GM18499 (cell line): ENCODE data around the gene CARD14.
"Not testable (repeated sequence)": the region's sequence is repeated elsewhere in the genome, so short reads cannot be mapped to it uniquely, and the experiment has no call there.

Source experiments
- ATAC-seq: cut with Tn5 transposase; IDR thresholded peaks from one replicate; pipeline ENCODE4 v1.9.1; 2021; ENCODE audit warnings: moderate number of reproducible peaks; ENCODE audit not compliant: insufficient read depth, unreplicated experiment

CARD14 gene

DNA sequence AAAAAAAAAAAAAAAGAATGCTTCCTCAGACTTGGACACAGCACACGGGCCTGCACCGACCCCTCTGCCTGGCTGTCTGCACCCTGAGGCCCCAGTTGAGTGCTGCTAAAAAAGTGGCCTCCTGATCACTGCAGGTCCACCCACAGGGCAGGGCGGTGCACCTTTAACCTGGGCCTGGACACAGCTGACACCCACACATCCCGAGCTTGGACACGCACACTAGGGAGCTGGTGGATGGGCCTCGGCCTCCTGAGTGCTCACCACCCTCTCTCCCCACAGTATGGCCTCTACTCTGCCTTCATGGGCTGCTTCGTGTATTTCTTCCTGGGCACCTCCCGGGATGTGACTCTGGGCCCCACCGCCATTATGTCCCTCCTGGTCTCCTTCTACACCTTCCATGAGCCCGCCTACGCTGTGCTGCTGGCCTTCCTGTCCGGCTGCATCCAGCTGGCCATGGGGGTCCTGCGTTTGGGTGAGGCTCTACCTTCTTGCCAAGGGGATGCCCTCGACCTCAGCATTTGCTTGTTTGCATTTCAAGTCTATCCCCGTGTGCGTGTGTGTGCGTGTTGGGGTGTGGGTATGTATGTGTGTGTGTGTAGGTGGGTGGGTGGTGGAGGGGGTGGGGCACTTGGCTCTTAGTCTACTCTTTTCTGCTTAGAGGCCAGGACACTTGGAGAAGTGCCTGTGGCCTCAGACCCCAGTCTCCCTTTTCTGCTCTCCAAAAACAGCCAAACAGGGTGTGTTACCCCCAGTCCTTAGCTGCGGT lies 52.7 kb downstream of the CARD14 start:
- no peak for ATAC-seq

DNA sequence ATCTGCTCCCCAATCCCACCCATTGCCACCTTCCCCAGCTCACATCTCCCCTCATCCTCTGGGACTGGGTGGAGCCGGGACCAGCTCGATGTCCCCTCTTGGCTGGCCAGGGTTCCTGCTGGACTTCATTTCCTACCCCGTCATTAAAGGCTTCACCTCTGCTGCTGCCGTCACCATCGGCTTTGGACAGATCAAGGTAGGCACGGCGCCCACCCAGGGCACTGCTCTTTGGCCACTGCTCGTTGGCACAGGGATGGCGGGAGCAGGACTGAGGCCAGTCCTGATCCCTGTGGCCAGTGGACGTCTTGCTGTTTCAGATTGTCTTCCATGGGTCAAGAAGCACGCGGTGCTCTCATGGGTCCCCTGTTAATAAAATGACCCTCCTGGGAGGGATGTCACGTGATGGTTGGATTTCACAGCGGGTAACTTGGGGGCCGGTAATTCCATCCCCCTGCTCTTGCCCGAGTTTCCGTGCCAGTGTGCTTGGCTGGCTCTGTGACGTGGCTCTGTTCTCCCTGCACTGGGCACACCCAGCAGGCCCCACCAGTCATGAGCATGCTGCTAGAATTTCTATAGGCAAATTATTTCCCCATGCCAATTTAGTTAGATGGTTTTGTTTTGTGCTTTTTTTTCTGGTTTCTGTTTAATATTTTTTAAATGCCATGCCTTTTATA lies 53.4 kb downstream of the CARD14 start:
- no peak for ATAC-seq

DNA sequence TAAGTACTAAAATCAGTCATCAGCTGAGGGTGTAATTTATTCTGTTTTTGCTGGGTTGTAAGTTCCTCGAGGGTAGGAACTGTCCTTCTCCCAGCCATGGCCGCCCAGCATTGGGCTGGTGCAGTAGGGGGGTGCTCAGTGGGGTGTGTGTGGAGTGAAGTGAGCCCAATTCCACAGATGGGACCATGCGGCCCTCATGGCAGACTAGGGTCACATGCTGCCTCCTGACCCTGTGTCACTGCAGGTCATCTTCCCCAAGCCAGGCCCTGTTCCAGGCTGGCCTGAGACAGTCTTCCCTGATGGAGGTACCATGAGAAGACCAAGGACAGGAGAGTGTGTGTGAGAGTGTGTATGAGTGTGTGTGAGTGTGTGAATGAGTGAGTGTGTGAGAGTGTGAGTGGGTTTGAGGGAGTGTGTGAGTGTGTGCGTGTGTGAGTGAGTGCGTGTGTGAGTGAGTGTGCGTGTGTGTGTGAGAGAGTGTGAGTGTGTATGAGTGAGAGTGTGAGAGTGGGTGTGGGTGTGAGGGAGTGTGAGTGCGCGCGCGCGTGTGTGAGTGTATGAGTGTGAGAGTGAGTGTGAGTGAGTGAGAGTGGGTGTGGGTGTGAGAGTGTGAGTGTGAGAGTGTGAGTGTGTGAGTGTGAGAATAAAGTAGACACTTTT lies 54.1 kb downstream of the CARD14 start:
- ATAC-seq, result no peak

DNA sequence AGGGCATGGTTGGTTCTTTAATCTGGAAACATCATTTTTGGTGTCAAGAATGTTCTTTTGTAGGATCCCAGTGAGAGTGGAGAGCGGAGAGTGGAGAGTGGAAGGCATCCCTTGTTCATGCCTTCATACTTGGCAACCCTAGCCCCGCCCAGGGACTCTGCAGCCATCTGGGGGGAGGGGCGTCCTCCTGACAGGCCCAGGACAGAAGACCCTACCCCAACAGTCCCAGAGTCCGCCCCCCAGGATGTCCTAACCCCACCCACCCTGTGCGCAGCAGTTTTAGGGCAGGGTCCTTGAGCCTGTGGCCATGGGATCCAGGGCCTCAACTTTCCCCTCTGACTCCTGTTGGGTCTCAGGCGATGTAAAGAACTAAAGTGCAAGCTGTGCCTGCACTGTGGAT lies 54.9 kb downstream of the CARD14 start:
- no peak for ATAC-seq

DNA sequence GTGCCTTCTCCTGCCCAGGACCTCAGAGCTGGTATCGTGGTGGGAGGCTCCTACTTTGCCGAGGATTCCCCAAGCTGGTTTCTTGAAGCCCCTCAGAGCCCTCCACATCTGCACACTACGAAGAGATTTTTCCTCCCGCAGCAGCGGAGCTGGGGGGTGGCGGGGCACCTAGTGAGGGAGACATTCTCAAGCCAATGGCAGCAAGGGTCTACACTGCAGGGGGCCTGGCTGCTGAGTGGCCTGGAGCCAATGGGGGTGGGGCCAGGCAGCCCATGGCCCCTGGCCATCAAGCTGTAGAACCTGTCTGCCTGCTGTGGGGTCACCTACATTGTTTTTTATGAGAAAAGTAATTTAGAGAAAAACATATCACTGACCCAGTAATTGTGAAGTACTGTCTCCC lies 55.4 kb downstream of the CARD14 start:
- ATAC-seq, result no peak

DNA sequence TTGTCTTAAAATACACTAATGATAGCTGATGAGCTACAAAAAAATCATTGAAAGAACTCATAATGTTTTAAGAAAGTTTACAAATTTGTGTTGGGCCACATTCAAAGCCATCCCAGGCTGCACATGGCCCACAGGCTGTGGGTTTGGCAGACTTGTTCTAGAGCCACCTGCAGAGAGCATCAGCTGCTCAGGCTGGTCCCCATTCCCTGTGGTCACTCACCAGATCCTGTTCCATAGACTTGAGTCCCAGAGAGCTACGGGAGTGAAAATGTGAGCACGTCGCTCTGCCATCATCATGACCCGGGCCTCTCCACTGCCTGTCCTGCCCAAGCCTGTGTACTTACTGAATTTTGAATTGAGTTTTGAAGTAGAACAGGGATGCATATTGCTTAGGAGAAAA lies 57.3 kb downstream of the CARD14 start:
- ATAC-seq, result no peak

DNA sequence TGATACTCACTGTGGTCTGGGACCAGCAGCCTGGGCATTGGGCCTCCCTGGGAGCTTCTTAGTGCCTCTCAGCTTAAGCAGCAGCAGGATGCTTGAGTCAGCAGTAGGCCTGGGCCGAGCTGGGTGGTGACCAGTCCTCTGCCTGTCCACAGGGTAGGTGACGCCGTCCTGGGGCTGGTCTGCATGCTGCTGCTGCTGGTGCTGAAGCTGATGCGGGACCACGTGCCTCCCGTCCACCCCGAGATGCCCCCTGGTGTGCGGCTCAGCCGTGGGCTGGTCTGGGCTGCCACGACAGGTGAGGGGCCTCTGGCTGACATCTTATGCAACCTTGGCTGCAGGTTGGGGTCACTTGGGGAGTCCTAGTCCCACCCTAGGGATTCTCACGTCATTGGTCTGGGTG lies 57.8 kb downstream of the CARD14 start:
- ATAC-seq, result no peak

DNA sequence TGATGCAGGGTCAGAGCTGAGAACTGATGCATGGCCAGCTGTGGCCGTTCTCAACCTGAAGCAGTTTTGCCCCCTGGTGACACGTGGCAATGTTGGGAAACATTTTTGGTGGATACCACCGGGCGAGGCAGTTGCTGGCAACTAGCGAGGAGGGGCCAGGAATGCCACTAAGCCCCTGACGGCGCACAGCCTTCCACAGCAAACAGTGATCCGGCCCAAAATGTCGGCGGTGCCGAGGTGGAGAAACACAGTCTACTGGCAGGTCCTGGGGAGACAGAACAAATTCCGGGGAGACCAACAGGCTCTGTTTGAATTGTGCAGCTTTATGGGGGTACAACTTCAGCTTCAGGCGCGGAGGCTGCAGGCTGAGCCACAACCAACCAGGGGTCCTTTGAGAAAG lies 58.6 kb downstream of the CARD14 start:
- no peak for ATAC-seq

DNA sequence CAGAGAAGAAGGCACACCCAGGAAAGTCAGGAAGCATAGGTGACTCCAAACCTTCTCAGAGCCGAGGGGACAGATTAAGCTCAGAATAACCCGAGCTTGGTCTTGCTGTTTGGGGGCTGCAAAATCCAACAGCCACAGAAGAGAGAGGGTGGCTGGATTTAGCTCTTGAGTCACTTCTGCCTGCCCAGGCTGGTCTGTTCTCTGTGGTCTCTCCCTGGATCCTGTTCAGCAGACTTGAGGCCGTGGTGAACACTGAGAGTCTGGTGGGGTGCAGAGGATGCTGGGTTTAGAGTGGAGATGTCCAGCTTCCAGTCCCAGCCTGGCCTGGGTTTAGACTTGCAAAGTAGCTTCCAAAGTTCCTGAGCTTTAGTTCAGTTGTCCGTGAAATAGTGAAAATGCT lies 59.2 kb downstream of the CARD14 start:
- no peak for ATAC-seq

DNA sequence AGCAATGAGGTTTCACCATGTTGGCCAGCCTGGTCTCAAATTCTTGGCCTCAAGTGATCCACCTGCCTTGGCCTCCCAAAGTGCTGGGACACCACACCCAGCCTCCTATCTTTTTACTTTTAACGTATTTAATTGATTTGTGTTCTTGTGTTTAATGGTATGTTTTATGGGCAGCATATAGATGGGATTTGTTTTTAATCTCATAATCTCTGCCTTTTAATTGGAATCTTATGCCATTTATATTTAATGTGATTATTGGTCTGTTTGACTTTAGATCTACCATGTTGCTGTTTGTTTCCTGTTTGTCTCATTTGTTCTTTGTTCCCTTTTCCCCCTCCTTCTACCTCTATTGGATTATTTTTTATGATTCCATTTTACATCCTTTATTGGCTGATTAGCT lies 62.6 kb downstream of the CARD14 start:
- no peak for ATAC-seq

DNA sequence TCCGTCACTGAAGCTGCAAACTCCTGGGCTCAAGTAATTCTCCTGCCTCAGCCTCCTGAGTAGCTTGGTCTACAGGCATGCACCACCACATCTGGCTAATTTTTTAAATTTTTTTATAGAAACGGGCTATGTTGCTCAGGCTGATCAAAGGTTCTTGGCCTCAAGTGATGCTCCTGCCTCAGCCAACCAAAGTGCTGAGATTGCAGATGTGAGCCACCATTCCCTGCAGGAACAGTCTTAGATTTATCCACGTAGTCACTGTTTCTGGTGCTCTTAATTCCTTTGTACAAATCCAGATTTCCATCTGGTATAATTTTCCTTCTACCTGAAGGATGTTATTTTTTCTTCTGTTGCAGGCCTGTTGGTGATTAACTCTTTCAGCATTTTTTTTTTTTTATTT lies 63.4 kb downstream of the CARD14 start:
- ATAC-seq, result no peak

DNA sequence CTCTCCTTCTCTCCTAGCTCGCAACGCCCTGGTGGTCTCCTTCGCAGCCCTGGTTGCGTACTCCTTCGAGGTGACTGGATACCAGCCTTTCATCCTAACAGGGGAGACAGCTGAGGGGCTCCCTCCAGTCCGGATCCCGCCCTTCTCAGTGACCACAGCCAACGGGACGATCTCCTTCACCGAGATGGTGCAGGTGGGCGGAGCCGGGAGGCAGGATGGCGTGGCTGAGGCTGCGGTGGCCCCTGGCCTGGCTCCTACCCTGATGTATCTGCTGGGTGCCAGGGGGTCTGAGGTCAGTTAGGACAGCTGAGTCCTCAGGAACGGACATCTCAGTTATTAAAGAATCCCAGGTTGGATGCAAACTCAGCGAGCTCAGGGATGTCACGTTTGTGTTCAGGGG lies 67.1 kb downstream of the CARD14 start:
- ATAC-seq, result no peak

DNA sequence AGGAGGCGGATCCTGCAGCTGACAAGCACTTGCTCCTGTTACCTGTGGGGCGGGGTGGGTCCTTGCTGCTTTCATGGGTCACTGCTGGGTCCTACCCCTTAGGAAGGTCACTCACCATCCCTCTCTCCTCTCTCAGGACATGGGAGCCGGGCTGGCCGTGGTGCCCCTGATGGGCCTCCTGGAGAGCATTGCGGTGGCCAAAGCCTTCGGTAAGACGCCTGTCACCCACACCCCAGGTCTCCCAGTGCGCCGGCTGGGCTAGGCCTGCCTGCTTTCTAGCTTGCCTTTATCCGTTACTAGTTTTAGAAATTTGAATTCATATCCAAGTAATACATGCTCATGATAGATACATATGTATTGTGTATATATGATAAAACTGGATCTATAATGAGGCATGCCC lies 67.6 kb downstream of the CARD14 start:
- no peak for ATAC-seq

DNA sequence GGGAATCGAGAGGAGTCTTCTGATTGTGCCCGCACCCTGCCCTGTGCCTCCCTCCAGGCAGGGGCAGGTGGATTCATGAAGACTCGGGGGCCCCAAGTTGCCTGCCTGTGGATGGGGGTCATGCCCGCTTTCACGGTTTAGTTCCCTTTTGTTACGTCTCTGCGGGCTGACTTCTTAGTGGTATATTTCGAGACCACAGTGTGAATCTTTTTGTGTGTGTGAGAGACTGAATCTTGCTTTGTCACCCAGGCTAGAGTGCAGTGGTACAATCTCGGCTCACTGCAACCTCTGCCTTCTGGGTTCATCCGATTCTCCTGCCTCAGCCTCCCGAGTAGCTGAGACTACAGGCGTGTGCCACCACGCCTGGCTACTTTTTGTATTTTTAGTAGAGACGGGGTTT lies 72.7 kb downstream of the CARD14 start:
- no peak for ATAC-seq

DNA sequence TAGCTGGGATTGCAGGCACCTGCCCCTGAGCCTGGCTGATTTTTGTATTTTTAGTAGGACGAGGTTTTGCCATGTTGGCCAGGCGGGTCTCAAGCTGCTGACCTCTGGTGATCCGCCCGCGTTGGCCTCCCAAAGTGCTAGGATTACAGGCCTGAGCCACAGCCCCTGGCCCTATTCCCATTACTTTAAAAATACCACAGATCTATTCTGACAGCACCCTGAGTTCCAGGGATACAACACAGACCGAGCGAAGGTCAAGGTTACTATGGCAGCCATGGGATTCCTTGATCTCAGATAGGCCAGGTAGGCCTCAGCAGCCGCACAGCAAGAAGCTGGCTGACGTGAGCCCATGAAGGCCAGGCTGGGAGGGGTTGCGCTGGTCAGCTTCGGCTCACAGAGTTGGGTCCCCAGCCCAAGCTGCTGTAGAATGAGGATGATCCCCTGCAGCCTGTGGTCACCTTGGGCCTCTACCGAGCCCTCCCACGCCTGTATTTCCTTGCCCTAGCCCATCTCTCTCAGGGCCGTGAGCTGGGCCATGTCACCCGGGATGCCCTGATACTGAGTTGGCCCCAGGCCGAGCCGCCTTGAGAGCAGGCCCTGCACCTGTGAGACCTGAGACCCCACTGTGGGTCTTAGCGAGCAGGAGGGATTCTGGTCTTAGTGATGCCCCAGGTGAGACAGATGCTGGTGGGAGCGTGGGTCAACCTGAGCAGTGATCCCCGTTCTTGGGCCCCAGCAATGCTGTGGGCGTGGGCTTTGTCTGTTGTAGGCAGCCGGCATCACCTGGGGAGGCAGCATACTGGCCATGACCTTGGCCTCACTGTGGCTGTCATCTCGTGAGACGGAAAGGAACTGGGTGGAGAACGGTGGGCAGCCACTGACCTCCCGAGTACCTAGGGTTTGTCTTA lies 74.0 kb downstream of the CARD14 start:
- no peak for ATAC-seq

DNA sequence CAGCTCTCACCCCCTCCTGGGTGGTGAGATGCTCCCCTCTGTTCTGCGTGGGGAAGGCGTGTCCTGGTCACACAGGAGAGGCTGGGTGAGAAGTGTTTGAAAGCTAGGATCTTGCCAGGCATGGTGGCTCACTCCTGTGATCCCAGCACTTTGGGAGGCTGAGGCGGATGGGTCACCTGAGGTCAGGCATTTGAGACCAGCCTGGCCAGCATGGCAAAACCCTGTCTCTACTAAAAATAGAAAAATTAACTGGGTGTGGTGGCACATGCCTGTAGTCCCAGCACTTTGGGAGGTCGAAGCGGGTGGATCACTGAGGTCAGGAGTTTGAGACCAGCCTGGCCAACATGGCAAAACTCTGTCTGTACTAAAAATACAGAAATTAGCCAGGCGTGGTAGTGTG lies 74.6 kb downstream of the CARD14 start:
- ATAC-seq, result not testable (repeated sequence)

DNA sequence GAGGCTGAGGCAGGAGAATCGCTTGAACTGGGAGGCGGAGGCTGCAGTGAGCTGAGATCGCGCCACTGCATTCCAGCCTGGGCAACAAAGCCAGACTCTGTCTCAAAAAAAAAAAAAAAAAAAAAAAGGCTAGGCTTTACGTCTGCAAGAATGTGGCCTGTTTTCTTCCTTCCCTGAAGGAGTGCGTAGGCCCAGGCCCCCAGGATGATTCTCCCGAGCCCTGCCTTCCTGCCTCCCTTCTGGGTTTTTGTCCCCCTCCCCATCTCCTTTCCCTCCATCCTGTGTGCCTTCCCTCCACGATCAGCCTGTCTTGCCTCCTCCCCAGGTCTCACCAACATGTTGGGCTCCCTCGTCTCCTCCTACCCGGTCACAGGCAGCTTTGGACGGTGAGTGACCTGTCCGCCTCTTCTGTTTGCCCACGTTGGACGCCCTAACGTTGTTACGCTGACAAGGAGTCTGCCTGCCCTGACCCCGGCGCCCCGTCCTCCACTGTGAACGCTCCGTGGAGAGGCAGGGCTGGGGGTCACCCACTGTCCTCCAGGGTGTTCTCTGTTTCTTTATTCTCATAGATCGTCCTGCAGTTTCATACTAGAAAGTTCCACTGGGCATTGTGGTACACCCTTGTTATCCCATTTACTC lies 75.2 kb downstream of the CARD14 start:
- ATAC-seq, result no peak

DNA sequence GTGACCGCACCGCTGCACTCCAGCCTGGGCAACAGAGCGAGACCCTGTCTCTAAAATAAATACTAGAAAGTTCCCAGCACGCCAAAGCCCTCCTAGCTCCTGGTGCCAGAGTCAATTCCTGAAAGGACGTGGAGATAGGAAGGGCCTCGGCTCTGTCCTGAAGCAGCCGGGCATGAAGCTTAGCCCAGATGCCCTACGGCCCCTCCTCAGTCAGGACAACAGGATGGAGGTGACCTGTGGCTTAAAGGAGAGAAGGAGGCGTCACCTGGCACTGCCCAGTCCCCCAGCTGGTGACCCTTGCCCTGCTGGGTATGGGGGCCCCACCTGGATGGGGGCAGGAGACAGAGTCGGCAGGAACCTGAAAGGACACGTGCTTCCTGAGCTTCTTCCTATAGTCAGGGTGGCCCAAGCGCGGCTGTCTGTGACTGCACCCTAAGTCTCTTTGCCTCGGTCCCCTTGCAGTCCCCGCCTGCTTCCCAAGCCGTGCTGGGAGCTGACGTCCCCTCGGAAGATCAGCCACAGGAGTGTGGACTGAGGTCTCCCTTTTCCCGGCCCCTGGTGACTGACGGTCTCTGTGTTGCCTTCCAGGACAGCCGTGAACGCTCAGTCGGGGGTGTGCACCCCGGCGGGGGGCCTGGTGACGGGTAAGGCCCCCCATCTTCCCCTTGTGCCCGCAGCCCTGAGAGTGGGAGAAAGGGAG lies 75.9 kb downstream of the CARD14 start:
- ATAC-seq, result no peak

DNA sequence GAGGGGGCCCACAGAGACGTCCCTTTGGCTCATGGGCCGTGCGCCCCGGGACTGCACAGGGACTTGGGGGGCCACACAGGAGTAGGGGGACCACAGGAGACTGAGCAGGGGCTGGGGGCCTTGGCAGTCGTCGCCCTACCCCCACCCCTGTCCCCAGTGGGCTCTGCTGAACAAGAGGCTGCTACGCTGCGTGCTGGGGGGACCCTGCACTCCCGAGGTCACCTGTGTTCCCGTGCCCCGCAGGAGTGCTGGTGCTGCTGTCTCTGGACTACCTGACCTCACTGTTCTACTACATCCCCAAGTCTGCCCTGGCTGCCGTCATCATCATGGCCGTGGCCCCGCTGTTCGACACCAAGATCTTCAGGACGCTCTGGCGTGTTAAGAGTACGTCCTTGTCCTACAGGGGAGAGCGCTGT lies 76.4 kb downstream of the CARD14 start:
- no peak for ATAC-seq

DNA sequence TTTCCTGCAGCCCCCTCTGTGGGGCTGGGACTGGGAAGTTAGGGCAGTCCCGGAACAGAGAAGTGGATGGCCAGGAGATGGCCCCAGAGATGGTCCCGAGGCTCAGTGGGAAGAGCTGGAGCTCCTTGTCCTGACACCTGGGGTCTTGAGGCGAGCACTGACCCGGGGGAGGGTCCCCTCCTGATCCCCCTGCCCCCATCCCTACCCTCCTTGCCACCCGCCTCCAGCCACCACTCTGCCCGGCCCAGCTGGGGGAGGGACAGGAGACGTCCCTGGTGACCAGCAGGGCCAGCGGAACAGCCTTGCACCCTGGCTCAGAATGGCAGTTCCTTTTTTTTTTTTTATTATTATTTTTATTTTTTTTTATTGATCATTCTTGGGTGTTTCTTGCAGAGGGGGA lies 76.9 kb downstream of the CARD14 start:
- ATAC-seq, result no peak
